Tibial nerve (tissue), 4 donors: ENCODE measurements around the gene UGT2B15. TPM values are rescaled to one million over a fixed set of nuclear protein-coding genes. Genes with fewer than 3 reads are reported as not detected.
"Not testable (repeated sequence)": the region's sequence is repeated elsewhere in the genome, so short reads cannot be mapped to it uniquely, and the experiment has no call there.

ENCODE experiments used
- DNase-seq, 2 donors: peaks; one replicate each; pipeline ENCODE4 v3.0.0-alpha.2; 2019; ENCODE audit warnings: low spot score in 2 of 2
- H3K27ac ChIP-seq, 4 donors: fragments of 200-600 bp; sonication (generic) in 3 of 4; one replicate each; pipeline ENCODE4 v1.5.1; 2017 to 2019; ENCODE audit warnings: mild to moderate bottlenecking in 1 of 4
- H3K27me3 ChIP-seq, 2 donors: fragments of 200-600 bp; sonication (generic) in 1 of 2; one replicate each; pipeline versions ENCODE4 v1.5.1 to v1.6.0; 2017 to 2019
- H3K36me3 ChIP-seq, 3 donors: fragments of 200-600 bp; sonication (generic); one replicate each; pipeline ENCODE4 v1.5.1; 2018 to 2019
- H3K4me1 ChIP-seq, 4 donors: fragments of 200-600 bp; sonication (generic) in 3 of 4; one replicate each; pipeline ENCODE4 v1.5.1; 2017 to 2019
- H3K4me3 ChIP-seq, 4 donors: fragments of 200-600 bp; sonication (generic) in 3 of 4; one replicate each; pipeline ENCODE4 v1.5.1; 2017 to 2019; ENCODE audit warnings: mild to moderate bottlenecking in 1 of 4, moderate library complexity in 1 of 4
- H3K9me3 ChIP-seq, 4 donors: fragments of 200-600 bp; sonication (generic) in 3 of 4; one replicate each; pipeline ENCODE4 v1.5.1; 2017 to 2019
- EP300 ChIP-seq, 2 donors: sonication (generic); formaldehyde crosslinking; IDR thresholded peaks; one replicate each; pipeline ENCODE4 v1.6.1; 2017; ENCODE audit warnings: antibody characterized with exemption in 2 of 2, mild to moderate bottlenecking in 1 of 2
- POLR2A ChIP-seq, 2 donors: fragments of 450-650 bp; IDR thresholded peaks; one replicate each; pipeline ENCODE4 v1.6.1; 2017; ENCODE audit warnings: antibody characterized with exemption in 2 of 2, mild to moderate bottlenecking in 2 of 2, moderate library complexity in 2 of 2
- WGBS, 2 donors: methylation state at CpG; one replicate each; pipeline ENCODE4 v1.1.5; 2018; 5-methylcytosine and 5-hydroxymethylcytosine counted together
- total RNA-seq, 4 donors: library from RNA; depleted of rRNA; stranded (reverse); fragments of >200 nt; gene quantifications; one replicate each; pipeline ENCODE4 v1.1.0, GENCODE V29; 2016
- TF ChIP-seq, protein P1 (sequence below), 5 experiments: fragments of 200-600 bp in 3 of 5; fragments of 450-650 bp in 2 of 5; sonication (generic) in 3 of 5; IDR thresholded peaks; one replicate each; pipeline ENCODE4 v1.5.1; 2016 to 2019; ENCODE audit warnings: antibody characterized with exemption in 5 of 5, mild to moderate bottlenecking in 3 of 5, moderate library complexity in 2 of 5

The UGT2B15 gene
- total RNA-seq, 4 donors from 2014 or later = not detected

DNA sequence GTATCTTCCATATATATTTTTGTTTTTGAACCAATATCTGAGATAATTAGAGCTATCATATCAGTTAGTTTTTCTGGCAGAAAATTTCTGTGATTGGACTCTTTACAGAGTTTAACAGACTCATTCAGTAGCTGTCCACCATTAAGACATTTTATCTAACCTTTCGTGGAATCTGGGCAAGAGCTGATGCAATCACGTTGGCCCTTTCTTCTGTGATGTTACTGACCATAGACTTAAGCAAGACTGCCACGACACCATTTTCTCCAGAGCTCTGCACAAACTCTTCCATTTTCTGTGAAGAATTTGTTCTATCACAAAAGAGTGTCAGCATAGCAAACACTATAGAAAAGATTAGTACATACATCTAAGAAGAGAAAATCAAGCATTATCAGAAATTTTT lies 41.8 kb upstream of the UGT2B15 start:
- Histone ChIP-seq H3K4me3 (no peak overlapping the region), H3K27ac (no peak overlapping the region), H3K27me3 (no peaks in the 10 kb centered on the region), H3K4me1 (no peaks in the 10 kb centered on the region), H3K36me3 (no peaks in the 10 kb centered on the region), H3K9me3 (no peaks in the 10 kb centered on the region)
- no peak for DNase-seq
- 77 to 79% methylated on average over 3 of the region's 3 CpGs for WGBS, 2 donors
- TF ChIP-seq EP300 (IDR thresholded peaks at IDR 0.05) (no peak), POLR2A (IDR thresholded peaks at IDR 0.05) (no peak)
- TF ChIP-seq, protein P1, sequence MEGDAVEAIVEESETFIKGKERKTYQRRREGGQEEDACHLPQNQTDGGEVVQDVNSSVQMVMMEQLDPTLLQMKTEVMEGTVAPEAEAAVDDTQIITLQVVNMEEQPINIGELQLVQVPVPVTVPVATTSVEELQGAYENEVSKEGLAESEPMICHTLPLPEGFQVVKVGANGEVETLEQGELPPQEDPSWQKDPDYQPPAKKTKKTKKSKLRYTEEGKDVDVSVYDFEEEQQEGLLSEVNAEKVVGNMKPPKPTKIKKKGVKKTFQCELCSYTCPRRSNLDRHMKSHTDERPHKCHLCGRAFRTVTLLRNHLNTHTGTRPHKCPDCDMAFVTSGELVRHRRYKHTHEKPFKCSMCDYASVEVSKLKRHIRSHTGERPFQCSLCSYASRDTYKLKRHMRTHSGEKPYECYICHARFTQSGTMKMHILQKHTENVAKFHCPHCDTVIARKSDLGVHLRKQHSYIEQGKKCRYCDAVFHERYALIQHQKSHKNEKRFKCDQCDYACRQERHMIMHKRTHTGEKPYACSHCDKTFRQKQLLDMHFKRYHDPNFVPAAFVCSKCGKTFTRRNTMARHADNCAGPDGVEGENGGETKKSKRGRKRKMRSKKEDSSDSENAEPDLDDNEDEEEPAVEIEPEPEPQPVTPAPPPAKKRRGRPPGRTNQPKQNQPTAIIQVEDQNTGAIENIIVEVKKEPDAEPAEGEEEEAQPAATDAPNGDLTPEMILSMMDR (IDR thresholded peaks at IDR 0.05) = no peak

GRCh38 chr4:68708566-68708965 lies 38.1 kb upstream of the UGT2B15 start:
- no peaks in the 10 kb centered on the region for H3K9me3 ChIP-seq
- no peaks in the 10 kb centered on the region for H3K4me1 ChIP-seq
- DNase-seq = no peak
- TF ChIP-seq EP300 (IDR thresholded peaks at IDR 0.05) (no peak), POLR2A (IDR thresholded peaks at IDR 0.05) (no peak)
- TF ChIP-seq, protein P1 (IDR thresholded peaks at IDR 0.05) = no peak
- H3K4me3 ChIP-seq = no peak overlapping the region
- H3K36me3 ChIP-seq = no peaks in the 10 kb centered on the region
- H3K27ac ChIP-seq = no peak overlapping the region
- no peaks in the 10 kb centered on the region for H3K27me3 ChIP-seq

DNA sequence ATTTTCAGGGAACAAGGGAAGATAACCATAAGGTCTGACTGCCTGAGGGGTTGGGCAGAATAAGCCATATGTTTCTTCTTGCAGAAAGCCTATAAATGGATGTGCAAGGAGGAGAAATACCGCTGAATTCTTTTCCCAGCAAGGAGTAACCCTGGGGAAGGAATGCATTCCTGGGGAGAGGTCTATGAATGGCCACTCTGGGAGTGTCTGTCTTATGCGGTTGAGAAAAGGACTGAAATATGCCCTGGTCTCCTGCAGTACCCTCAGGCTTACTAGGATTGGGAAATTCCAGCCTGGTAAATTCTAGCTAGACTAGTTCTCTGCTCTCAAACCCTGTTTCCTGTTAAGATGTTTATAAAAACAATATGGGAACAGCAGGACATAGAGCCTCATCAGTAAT lies 32.7 kb upstream of the UGT2B15 start:
- not testable (repeated sequence) for H3K27ac ChIP-seq

DNA sequence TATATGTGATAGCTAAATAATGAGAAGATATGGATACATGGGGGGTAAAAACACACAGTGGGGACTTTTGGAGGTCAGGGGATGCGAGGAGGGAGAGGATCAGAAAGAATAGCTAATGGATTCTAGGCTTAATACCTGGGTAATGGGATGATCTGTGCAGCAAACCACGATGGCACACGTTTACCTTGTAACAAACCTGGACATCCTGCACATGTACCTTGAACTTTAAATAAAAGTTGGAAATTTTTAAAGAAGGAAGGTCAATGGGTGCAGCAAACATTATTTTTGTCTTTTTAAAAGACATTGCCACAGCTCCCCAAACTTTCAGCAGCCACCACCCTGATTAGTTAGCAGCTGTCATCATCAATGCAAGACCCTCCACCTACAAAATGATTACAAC lies 29.7 kb upstream of the UGT2B15 start:
- H3K36me3 ChIP-seq = no peaks in the 10 kb centered on the region
- TF ChIP-seq, protein P1 (IDR thresholded peaks at IDR 0.05) = no peak
- no peak for TF ChIP-seq EP300 (IDR thresholded peaks at IDR 0.05)
- no peak for TF ChIP-seq POLR2A (IDR thresholded peaks at IDR 0.05)
- WGBS, 2 donors = 74 to 78% methylated on average over 3 of the region's 3 CpGs
- no peaks in the 10 kb centered on the region for H3K4me1 ChIP-seq
- H3K27ac ChIP-seq = no peak overlapping the region
- no peak overlapping the region for H3K4me3 ChIP-seq
- no peak for DNase-seq
- no peaks in the 10 kb centered on the region for H3K27me3 ChIP-seq
- no peaks in the 10 kb centered on the region for H3K9me3 ChIP-seq

More for the DNA sequence above, 32.7 kb upstream of the UGT2B15 start:
- not testable (repeated sequence) for H3K36me3 ChIP-seq, H3K4me3 ChIP-seq, H3K27me3 ChIP-seq, H3K4me1 ChIP-seq, H3K9me3 ChIP-seq, DNase-seq
- WGBS, 2 donors = 57 to 68% methylated on average over 2 of the region's 2 CpGs

GRCh38 chr4:68693325-68694075 lies 23.0 kb upstream of the UGT2B15 start:
- Histone ChIP-seq H3K36me3 (no peaks in the 10 kb centered on the region), H3K27me3 (no peaks in the 10 kb centered on the region), H3K9me3 (peaks cover 0 to 5% (median 0%) of the 10 kb centered on the region in 4 donors), H3K4me3 (no peak overlapping the region), H3K4me1 (no peaks in the 10 kb centered on the region), H3K27ac (no peak overlapping the region)
- WGBS, 2 donors = 71 to 81% methylated on average over 9 of the region's 9 CpGs
- TF ChIP-seq EP300 (IDR thresholded peaks at IDR 0.05) (no peak), POLR2A (IDR thresholded peaks at IDR 0.05) (no peak)
- no peak for DNase-seq

GRCh38 chr4:68691186-68691585 lies 20.7 kb upstream of the UGT2B15 start:
- 72 to 78% methylated on average over 3 of the region's 3 CpGs for WGBS, 2 donors
- Histone ChIP-seq H3K27me3 (no peaks in the 10 kb centered on the region), H3K36me3 (no peaks in the 10 kb centered on the region), H3K4me1 (no peaks in the 10 kb centered on the region), H3K9me3 (peaks cover 0 to 5% (median 0%) of the 10 kb centered on the region in 4 donors), H3K27ac (no peak overlapping the region), H3K4me3 (no peak overlapping the region)
- no peak for DNase-seq
- TF ChIP-seq EP300 (IDR thresholded peaks at IDR 0.05) (no peak), POLR2A (IDR thresholded peaks at IDR 0.05) (no peak)
- TF ChIP-seq, protein P1 (IDR thresholded peaks at IDR 0.05) = no peak
